NCI-H510A treated with DMSO at 0.1 percent for 48 hours (cell line): ENCODE data around the gene CHL1.

Experiments used
- DNase-seq: peaks from one replicate; lab custom pipeline; 2025; lab: John Stamatoyannopoulos, UW

Gene CHL1

GRCh38 chr3:278300-279064 lies 81.9 kb downstream of the CHL1 start:
- DNase-seq, result peak; percentile 38

DNA sequence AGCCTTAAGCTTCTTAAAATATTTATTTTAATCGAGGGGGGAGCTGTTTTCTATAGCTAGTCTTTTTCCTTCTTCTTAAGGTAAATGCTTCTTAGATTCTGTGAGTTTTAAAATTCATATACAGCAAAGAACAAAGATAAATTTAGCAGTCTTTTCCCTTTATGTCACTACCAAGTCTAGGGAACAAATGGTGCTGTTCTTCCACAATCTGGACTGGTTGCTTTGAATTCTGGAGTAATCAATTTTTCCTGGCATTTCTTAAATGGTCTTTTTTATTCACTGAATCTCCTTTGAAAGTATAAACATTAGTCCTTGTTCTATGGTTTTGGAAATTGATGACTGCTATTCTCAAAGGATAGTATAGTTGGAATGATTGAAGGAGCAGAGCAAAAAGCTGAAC lies 82.8 kb downstream of the CHL1 start:
- DNase-seq, result no peak

- DNase-seq, result no peak
Measured at GRCh38 chr3:280681-281080, 84.1 kb downstream of the CHL1 start.

DNA sequence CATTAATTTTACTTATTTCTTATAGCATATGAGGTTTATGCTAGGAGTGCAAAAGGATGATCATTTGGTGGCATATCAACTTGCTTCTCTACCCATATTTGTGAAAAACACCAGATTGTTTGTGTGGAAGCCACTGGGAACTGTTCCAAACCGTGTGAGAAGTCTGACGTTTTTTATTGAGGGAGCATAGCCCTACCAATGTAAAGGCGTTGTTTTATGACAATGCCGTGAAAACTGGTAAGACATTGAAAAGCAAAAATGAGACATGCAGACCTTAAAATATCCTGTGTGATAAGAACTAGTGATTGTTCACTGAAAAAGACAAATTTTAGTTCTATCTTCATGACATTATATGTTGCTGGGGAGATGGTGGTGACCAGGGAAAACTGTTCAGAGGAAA lies 87.8 kb downstream of the CHL1 start:
- no peak for DNase-seq

- no peak for DNase-seq
Measured at GRCh38 chr3:288417-288816, 91.9 kb downstream of the CHL1 start.

GRCh38 chr3:291028-291427 lies 94.5 kb downstream of the CHL1 start:
- DNase-seq, result no peak

DNA sequence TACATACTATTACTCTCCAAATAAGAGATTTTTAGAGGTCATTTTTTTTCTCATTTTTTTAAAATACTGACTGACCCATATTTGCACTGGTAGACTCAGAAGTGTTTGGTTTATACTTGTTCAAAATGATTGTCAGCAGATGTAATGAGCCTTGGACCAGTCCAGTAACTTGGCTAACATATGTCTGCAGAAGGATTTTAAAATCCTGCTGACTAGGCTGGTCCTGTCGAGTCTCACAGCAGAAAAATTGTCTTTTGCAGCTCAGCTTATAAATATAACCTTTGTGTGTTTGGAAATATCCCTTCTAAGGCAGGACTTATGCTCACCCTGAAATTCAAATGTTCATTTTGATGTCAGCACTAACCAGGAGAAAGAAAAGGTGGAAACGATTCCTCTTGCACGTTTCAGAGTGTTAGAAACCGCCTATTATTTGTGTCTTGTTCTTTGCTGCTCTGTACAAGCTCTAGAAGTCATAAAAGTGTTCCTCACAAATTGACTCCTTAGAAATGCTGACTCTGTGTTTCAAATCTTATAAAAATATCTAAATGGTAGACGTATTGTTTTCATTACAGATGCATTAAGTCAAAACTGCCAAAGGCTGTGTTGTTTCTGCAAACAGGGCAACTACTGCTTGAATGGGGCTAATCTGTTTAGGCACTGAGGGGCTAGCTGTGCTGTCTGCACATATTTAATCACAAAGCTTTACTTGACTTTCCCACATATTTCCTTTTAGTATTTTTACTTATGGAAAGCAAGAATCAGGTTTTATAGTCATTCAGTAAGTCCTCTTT lies 95.3 kb downstream of the CHL1 start:
- DNase-seq, result no peak

DNA sequence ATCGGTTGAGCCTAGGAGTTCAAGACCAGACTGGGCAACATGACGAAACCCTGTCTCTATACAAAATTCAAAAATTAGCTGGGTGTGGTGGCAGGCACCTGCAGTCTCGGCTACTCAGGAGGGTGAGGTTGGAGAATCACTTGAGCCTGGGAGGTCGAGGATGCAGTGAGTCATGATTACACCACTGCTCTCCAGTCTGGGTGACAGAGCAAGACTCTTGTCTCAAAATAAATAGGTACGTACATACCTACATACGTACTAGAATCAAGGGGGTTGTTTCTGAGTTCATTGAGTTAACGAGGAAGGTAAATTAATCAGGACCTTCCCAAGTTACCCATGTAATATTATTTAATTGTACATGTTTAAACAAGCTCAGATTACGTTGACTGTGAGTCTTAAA lies 97.5 kb downstream of the CHL1 start:
- peak; percentile 79 for DNase-seq

- no peak for DNase-seq
Measured at GRCh38 chr3:294581-294980, 98.0 kb downstream of the CHL1 start.

DNA sequence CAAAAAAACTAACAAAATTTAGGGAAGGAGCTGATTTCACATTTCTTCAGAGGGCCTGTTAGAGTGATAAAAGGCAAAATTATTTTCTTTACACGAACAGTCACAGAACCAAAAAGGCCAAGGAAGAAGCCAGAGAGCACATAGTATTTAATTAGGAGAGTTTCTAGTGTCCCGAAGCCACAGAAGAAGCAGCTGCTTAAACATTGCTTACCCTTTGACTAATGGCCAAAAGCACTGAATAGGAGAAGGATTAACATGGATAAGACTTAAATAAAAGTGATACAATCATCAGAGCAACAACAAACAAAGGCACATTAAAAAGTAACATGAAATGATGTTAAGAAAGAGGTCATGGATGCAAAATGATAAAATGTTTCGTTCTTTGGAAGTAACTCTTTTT lies 98.6 kb downstream of the CHL1 start:
- DNase-seq, result peak; percentile 25

DNA sequence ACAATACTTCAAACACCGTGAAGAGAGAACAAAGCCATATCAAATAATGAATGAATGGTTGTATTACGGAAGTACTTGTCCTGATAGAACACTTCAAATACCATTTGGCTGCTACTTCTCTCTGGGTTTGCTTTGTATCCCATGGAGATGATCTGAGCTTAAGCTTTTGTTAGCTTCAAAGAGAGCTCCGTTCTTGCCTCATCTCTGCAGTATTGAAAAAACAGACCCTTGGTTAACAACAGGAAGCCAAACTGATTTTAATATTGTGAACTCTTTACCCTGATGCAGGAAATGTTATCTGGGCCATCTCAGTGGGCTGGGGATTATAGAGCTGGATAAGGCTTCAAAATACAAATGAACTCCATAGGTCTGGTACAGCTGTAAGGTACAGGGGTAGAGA lies 101.0 kb downstream of the CHL1 start:
- DNase-seq, result peak; percentile 79

GRCh38 chr3:299590-300301 lies 103.2 kb downstream of the CHL1 start:
- DNase-seq, result no peak

DNA sequence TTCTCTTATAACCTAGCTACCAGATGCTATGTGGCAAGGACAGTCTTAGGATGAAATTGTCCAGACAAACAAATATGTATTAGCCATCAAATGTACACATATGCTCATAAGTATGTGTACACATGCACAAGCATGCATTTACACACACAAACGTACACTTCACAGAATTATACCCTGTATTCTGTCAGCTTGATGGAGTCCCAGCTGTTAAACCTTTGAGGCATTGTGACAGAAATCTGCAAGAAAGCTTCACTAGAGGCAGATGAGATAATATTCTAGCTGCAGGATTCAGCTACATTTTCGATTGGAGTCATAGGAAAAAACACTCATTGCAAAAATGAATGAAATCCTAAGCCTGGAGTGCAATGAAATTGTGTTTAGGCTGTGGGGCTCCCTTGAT lies 110.6 kb downstream of the CHL1 start:
- no peak for DNase-seq

DNA sequence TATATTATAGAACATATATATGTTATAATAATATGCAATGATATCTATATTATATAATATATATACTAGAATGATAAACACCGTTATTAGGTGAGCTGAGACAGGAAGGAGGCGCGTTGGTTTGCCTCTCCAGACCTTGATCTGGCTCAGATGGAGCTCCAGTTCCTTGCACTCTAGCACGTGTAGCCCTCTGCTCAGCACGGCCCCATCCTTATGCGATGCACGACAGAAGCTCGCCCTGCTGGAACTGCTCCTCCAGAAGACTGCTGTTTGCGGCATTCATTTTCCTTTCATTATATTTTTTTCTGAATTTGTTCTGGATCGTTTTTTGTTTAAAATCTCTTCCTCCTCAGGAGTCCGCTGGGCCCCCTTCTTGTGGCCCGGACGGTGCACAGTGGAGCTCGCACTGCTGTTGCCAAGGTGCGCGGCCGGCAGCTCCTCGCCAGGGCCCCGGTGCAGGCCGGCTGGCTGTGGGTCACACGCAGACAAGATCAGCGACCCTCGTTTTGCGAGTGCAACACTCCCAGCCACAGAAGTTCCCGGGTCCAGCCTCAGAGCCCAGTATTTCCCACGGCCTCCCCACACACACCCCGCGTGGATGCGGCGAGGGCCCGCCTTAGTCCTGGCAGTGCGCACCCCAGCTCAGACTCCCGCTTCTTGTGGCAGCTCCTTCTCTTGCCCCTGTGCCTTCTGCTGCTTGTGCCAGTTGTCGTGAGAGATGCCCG lies 112.2 kb downstream of the CHL1 start:
- DNase-seq, result no peak

GRCh38 chr3:312160-312733 lies 115.7 kb downstream of the CHL1 start:
- DNase-seq, result no peak

- no peak for DNase-seq
Measured at GRCh38 chr3:312911-313310, 116.3 kb downstream of the CHL1 start.

- no peak for DNase-seq
Measured at GRCh38 chr3:317012-317411, 120.4 kb downstream of the CHL1 start.

DNA sequence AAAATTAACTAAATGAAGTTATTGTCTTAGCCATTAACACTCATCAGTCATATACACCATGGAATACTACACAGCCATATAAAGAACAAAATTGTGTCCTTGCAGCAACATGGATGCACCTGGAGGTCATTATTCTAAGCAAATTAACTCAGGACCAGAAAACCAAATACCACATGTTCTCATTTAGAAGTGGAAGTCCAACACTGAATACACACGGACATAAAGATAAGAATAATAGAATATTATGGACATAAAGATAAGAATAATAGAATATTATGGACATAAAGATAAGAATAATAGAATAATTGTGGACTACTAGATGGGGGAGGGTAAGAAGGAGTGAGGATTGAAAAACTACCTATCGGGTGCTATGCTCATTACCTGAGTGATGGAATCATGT lies 122.3 kb downstream of the CHL1 start:
- DNase-seq, result no peak

- DNase-seq, result no peak
Measured at GRCh38 chr3:324423-324822, 127.9 kb downstream of the CHL1 start.

DNA sequence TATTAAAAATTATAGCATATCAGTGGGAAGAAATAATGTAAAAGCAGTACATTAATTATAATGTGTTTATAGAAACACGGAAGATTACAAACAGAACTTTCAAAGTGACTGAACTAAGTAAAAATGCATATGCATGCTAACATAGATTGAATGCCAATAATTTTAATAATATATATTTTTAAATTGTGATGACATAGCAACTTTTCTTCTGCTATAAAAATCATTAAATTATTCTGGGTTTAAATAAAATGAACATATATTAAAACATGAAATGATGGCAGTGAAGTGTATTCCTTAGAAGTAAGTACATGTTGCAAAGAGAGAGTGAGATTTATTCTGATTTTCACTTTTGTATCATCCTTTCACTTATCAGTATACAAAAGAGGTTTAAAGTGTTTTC lies 128.9 kb downstream of the CHL1 start:
- DNase-seq, result no peak

- DNase-seq, result no peak
Measured at GRCh38 chr3:330494-331115, 134.0 kb downstream of the CHL1 start.
